ENCODE data around the gene ZNRF1. TPM values are rescaled to one million over a fixed set of nuclear protein-coding genes. Genes with fewer than 3 reads are reported as not detected.
"Not testable (repeated sequence)": the region's sequence is repeated elsewhere in the genome, so short reads cannot be mapped to it uniquely, and the experiment has no call there.

Gene ZNRF1
- total RNA-seq, 1 donor from 2014 or later: 12.9 TPM

DNA sequence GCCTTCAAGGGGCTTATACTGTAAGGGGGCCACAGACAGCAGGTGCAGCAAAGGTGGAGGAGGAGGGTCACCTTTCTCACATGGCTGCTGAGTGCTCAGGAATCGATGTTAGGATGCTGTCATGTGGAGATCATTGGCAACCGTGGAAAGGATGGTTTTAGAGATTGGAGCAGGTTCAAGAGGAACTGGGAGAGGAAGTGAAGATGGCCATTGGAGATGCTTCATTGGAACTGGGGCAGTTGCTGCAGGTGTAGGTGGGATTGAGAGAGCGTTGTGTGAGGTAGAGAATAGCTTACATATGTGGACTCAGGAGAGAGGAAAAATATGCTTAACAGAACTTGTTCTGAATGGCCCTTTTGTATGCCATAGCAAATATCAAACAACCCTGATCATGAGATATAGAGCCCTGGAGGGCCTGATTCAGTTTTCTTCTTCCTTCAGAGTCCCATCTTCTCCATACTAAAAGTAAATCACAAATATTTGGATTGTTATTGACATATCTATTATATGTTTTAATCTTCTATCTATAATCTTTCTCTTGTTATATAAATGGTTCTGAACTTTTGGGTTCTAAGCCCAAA is 77.0 kb downstream of the ZNRF1 start:
- no peak for DNase-seq (ENCODE audit: low read depth)

DNA sequence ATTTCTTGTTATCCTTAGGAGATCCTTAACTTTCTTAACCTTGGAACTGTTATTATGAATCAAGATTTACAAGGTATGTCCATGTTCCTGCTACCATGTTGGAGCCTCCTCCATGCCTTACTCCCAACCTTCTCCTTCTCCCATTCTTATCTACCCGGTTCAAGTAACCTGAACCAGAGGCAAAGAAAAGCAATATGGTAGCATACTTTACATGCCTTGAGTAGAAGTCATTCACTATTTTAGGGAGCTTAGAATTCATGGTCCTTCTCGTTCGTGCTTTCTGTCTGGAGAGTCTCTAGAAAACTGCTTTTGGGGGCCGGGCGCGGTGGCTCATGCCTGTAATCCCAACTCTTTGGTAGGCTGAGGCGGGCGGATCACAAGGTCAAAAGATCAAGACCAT is 80.1 kb downstream of the ZNRF1 start:
- no peak for DNase-seq (ENCODE audit: low read depth)

DNA sequence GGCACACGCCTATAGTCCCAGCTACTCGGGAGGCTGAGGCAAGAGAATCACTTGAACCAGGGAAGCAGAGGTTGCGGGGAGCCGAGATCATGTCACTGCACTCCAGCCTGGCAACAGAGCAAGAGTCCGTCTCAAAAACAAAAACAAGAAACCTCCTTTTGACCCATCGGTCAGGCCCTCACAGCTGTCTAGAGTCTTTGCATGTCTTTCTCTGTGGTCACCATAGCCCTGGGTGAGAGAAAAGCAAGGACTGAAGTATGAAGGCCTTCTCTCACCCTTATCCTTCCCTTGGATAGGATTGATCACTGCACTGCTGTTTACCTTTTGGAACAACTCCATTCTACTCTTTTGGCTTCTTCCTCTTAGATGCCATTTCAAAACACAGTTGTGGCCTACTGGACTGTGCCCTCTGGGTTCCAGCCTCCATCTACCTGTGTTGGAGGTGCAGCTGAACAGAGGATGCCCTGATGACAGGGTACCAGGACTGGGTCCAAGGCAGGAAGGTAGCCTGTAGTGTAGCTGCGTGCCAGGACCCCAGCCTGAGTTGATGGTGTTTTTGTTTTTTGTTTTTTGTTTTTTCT is 80.6 kb downstream of the ZNRF1 start:
- DNase-seq (ENCODE audit: low read depth): no peak

DNA sequence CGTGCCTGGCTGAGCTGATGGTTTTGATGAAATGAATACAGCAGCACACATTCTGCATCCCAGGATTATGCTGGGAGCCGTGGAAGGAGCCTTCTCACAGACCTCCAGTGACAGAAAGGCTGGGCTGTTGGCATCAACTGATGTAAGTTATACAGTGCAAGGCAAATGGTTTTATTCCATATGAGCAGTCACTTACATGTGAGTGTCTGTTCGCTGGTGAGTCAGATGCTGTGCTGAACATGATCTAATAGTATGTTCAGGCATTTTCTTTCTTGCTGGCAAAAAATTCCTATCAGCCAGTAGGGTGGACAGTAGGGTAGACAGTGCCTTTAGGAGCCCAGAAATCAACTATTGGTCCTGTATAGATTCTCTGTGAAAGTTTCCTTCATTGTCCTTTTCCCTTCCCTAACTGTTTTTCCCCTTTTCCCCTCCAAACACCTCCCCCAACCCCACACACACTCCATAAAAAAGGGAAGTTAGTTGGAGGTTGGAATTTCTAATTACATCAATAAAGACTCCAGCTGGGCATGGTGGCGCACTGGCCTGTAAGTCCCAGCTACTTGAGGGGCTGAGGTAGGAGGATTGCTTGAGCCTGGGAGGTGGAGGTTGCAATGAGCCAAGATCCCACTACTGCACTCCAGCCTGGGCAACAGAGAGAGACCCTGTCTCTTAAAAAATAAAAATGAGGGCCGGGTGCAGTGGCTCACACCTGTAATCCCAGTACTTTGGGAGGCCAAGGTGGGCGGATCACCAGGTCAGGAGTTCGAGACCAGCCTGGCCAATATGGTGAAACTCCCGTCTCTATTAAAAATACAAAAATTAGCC is 81.6 kb downstream of the ZNRF1 start:
- peak; percentile 22 for DNase-seq (ENCODE audit: low read depth)

DNA sequence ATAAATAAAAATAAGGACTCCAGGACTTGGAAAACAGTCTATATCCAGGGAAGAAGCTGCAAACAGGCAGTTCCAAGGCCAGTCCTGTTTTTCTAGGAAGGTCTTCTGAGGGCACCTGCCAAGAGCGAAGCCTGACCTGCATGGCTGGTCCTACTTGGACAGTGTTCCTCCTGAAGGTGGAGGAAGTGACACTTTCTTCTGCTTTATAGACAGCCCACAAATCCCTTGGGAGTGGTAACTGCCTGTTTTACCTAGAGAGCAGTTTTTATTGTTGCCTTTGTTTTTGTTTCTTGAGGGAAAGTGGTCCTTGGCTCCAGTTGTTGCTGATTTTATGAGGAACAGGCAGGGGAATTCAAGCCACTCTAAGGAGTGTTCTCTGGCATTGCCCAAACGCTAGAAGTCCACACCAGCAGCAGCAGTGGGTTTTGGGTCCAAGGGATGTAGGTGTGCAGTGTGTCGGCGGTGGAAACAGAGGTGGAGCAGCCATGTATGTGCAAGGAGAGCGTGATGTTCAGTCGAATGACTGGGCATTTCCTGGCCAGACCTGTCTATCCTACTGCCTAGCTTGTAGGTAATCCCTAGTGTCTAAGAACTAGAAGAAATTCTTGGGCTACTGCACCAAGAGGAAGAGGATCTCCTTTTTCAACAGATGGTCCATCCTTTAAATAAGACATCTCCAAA is 82.5 kb downstream of the ZNRF1 start:
- no peak for DNase-seq (ENCODE audit: low read depth)

DNA sequence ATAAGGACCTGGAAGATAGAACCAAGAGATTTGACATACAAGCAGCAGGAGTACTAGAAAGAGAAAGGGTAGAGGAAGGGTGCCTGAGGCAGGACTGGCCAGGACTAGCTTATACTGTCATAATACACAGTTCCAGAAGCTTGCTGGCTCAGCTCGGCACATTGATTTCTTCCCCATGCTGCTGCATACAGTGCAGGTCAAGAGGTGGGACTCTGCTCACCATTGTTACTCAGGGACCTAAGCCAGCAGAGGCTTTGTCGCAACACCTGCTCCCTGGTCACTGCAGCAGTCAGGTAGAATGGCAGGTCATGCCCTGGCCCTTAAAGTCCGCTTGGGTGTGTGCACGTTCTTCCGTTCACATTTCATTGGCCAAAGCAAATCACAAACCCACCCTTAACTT is 85.0 kb downstream of the ZNRF1 start:
- no peak for DNase-seq (ENCODE audit: low read depth)

DNA sequence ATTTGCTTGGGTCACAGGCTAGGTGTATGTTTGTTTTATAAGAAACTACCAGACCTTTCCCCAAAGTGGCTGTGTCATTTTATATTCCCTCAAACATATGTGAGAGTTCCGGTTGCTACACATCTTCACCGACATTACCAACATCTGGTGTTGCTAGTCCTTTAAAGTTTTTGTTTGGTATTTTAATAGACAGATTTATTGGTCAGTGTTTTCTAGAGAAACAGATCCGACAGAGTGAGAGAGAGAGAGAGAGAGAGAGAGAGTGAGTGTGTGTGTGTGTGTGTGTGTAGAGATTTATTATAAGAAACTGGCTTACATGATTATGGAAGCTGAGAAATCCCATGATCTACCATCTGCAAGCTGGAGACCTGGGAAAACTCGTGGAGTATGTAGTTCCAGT is 86.7 kb downstream of the ZNRF1 start:
- no peak for DNase-seq (ENCODE audit: low read depth)

DNA sequence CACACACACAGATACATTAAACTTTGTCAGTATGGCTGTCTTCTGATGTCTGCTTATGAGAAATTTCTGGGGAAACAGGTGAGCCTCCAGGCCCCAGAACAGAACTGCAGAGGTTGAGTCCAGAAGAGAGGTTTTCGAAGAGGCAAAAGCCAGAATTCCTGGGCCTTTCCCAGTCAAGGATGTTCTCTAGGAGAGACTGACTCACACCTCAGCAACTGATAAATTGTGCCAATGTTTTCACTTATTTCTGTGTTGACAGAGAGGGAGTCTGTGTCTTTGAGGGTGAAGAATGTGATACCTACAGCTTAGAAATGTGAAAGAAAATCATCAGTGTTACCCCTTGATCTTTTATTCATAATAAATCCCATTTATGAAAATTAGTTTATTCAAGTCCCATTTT is 87.5 kb downstream of the ZNRF1 start:
- no peak for DNase-seq (ENCODE audit: low read depth)

DNA sequence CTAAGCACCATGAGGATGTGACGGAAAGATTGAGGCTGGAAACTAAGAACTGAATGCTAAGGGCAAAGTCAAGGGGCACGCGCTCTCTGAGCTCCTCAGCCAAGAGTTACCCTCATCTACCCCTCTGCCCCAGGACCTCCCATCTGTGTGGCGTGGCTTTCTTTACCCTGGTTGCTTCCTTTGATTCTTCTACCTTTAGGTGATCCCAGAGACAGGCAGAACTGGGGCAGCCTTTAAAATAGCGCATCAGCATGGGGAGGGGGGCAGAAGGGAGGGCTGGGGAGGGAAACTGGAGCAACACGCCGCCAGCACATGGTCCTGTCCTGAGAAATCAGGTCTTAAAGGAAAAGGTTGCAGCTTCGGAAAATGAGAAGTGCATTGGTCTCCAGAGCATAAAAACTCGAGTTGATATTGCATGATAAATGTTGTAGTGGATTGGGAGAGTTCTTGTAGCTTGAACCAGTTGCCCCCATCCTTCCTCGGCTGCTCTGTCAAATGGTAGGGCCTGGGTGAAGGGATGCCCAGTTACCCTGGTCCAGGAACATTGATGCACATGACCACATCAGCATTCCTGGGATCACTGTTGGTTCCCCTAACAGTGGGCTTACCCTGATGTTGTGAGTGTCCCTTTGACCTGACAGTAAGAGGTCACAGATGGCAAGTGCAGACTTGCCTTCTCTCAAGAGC is 88.0 kb downstream of the ZNRF1 start:
- DNase-seq (ENCODE audit: low read depth): no peak

DNA sequence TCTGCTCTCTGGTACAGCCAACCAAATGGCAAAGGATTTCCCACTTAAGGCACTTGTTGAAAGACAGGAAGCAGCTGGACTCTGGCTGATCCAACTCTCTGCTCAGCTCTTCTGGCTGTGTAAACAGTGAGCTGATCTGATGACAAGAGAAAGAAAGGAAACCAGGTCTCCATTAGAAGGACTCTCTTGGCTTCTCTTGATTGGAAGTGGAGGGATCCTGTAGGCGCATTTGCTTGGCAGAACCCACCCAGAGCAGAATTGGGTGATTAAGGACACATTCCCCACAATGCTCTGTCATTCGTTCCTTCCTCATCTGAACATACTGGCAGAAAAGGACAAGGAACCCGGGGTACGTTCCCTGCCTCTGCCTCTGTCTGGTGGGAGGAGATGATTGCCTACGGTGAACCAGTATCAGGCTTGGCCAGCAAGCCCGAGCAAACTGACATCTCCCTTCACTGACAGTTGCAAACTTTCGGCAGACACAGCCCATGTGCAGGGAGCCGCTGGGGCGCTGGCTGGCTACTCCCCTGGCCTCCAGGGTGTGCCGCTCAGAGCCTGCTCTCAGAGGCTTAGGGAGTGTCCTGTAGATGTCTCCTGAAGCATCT is 88.7 kb downstream of the ZNRF1 start:
- no peak for DNase-seq (ENCODE audit: low read depth)

DNA sequence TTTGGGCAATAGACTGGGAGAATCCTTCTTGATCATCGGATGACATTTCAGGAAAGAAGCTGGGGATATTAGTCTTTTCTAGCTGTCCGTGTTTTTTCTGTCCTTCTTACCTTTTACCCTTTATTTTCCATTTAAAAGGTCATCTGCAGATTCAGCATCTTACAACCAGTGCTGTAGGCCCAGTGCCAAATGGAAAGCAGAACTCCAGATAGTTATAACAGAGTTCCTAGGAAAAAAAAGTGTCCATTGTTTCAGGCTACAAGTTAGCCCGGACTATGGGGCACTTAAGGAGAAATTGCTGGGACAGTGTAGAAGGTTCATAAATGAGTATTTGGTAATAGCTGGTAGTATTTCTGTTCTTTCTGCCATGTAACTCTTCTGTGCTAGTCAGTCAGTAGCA is 89.4 kb downstream of the ZNRF1 start:
- DNase-seq (ENCODE audit: low read depth): no peak

DNA sequence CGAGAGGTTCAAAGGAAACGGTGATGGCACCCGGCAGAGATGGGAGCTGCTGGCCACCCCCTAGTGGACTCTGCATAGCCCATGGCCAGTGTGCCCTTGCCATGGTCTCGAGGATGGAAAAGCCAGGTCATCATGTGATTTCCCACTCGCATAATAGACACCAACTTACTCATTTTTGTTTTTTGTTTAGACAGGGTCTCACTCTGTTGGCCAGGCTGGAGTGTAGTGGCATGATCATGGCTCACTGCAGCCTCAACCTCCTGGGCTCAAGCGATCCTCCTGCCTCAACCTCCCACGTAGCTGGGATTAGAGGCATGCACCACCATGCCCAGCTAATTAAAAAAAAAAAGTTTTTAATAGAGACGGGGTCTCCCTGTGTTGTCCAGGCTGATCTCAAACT is 90.1 kb downstream of the ZNRF1 start:
- no peak for DNase-seq (ENCODE audit: low read depth)

DNA sequence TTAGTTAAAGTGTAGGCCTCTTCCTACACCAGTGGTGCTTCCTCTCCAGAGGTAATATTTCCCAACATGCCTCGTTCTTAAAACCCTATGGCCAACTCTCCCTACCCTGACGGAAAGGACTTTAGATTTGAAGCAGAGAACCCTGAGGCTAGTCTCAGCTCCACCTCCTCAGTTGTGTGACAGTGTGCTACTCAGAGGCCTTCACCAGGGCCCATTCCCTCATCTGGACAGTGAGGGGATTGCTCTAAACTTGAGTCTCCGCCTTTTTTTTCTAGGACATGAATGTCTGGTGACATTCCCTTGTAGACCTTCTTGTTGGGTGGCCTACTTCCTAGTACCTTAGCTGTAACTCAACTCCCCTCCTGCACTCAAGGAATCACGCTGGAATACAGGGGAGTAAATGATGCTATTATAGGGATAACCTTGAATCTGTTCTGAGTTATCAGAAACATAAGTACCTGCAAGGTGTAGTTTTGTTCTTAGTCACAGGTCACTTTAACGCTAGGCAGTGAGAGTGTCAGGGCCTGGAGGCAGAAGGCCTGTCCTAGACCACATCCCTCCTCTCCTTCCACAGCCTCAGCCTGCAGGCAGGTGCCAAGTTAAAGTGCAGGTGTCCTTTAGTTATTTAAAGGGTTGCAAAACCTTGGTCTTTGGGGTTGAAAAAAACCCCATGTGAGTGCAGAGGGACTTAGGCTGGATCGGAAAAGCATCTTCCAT is 90.8 kb downstream of the ZNRF1 start:
- no peak for DNase-seq (ENCODE audit: low read depth)

DNA sequence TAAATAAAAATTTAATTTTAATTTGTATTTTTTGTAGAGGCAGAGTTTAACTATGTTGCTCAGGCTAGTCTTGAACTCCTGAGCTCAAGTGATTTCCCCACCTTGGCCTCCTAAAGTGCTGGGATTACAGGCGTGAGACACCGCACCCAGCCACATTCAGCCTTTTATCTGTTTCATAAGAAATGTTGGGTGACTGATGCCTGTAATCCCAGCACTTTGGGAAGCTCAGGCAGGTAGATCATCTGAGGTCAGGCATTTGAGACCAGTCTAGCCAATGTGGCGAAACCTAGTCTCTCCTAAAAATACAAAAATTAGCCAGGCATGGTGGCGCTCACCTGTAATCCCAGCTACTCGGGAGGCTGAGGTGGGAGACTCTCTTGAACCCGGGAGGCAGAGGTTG is 92.1 kb downstream of the ZNRF1 start:
- not testable (repeated sequence) for DNase-seq (ENCODE audit: low read depth)

DNA sequence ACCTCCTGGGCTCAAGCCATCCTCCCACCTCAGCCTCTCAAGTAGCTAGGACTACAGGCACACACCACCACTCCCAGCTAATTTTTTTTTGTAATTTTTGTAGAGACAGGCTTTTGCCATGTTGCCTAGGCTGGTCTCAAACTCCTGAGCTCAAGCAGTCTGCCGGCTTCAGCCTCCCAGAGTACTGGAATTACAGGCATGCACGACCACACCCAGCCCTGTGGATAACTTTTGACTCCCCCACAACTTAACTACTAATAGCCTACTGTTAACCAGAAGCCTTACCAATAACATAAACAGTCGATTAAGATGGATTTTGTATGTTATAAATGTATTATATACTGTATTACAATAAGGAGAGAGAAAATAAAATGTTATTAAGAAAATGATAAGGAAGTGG is 92.8 kb downstream of the ZNRF1 start:
- peak; percentile 51 for DNase-seq (ENCODE audit: low read depth)

DNA sequence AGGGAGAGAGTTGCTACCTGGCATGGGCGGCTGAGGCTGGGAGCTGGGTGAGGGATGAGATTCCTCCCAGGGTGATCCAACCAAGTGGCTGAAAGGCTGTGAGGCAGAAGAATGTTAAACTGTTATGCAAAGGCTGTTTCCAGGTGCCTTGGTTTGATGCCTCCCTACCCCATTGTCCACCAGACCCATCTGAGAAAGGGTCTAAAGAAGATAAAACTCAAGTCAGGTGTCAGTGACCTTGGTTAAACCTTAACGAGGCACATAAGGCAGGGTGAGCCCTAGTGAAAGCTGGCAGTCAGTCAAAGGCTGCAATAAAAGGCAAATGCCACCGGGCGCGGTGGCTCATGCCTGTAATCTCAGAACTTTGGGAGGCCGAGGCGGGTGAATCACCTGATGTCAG is 94.0 kb downstream of the ZNRF1 start:
- peak; percentile 77 for DNase-seq (ENCODE audit: low read depth)

DNA sequence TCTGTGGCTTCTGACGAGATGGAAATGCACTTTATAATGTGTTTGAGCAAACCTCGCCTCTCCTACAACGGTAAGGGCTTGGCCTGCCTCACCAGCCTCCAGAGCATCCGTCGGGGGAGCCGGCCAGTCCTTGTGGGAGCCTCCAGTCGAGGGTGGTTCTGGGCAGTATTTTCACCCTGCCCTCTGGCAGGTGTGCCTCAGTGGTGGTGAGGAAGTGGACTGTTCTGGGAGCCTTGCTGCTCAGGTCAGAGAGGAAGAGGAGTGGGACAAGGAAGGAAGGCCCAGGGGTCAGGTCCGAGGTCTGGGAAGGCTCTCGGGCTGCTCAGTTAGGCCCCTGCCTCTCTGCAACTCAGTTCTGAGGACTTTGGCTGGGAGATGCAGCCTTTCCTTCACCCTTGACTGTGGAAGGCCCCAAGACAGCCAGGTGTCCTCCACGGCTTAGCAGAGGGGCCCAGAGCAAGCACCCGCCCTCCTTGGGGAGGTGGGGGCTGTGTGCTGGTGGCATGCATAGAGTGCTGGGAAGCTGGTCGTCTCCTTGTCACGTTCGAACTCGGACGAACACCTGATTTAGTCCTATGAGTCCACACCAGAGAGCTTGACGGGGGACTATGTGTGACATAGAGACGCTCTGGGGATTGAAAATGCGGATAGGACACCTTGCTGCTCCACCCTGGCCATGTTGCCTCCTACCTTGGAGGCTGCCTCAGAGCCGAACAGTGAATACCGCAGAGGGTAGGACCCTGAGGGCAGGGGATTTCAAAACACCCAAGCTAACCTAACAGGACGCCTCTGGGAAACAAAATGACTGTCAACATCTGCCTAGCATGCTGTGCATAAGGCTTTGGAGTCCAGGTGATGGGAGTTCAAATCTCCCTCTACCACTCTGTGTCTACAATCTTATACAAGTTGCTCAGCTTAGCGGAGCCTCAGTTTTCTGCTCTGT is 95.0 kb downstream of the ZNRF1 start:
- no peak for DNase-seq (ENCODE audit: low read depth)

DNA sequence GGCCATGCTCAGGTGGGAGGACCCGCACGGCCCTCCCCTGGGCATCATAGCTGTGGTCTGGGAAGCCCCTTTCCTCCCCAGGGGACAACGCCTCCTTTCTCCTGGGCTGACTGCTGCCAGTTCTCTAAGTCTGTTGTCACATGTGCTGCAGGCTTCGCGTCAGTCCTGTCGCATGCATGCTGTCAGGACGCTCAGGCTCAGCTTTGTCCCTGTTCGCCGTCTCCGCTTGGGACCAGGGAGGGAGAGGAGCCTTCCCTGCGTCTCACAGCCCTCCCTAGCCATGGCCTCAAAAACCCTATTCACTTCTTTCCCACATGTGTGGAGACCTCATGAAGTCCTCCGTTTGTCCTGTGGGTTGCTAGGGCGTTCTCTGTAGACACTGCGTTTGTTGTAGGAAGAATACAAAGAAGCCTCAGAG is 96.4 kb downstream of the ZNRF1 start:
- DNase-seq (ENCODE audit: low read depth): no peak

DNA sequence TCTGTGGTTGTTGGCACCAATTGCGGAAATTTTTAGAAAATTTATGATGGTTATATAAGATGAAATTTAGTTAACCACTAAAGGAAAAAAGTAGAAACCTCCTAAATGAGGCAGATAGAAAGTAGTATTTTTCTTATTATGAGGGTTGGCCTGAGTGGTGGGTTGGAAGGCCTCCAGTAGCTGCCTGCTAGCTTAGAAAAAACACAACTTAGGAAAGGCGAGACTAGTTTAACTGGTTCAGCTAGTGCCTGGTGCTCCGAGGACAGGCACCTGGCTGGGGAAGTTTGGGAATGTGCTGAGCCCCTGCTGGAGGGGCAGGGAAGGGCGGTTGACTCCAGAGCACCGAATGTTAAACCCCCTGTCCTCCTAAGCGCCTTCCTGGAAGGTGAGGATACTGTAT is 97.8 kb downstream of the ZNRF1 start:
- DNase-seq (ENCODE audit: low read depth): no peak

DNA sequence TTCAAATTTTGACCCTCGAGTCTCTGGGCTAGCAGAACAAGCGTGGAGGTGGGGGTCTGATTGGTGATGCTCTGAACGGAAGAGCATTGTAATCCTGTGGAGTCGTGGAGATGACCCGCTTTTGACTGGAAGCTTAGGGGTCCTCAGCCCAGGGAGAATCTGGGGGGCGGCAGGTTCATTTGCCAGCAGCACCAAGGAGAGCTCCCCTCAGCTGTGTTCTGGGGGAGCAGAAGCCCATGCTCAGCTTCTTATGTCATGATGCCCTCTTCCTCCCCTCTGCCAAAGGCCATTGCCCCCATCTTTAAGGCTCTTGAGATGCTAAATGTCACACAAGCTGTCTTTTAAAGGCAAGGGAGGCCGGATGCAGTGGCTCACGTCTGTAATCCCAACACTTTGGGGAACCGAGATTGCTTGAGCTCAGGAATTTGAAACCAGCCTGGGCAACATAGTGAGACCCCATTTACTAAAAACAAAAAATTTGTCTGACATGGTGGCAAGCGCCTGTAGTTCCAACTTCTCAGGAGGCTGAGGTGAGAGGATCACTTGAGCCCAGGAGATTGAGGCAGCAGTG is 98.5 kb downstream of the ZNRF1 start:
- DNase-seq (ENCODE audit: low read depth): no peak

All from renal cortical epithelial cell (primary cell).